Ascending aorta (tissue), 2 donors: ENCODE data around the gene CFAP74. TPM values are rescaled to one million over a fixed set of nuclear protein-coding genes. Genes with fewer than 3 reads are reported as not detected.

ENCODE experiments used
- DNase-seq, 2 donors: peaks; one replicate each; pipeline ENCODE4 v3.0.0-alpha.2; 2019; ENCODE audit warnings: low spot score in 2 of 2
- H3K27ac ChIP-seq, 2 donors: fragments of 200-600 bp; sonication (generic); one replicate each; pipeline ENCODE4 v1.5.1; 2016 to 2017; ENCODE audit warnings: mild to moderate bottlenecking in 1 of 2
- H3K27me3 ChIP-seq: fragments of 200-600 bp; sonication (generic); one replicate; pipeline ENCODE4 v1.5.1; 2017
- H3K36me3 ChIP-seq, 2 donors: fragments of 200-600 bp; sonication (generic); one replicate each; pipeline ENCODE4 v1.5.1; 2016
- H3K4me1 ChIP-seq, 2 donors: fragments of 200-600 bp; sonication (generic); one replicate each; pipeline ENCODE4 v1.5.1; 2016 to 2017; ENCODE audit warnings: mild to moderate bottlenecking in 1 of 2
- H3K4me3 ChIP-seq, 2 donors: fragments of 200-600 bp; sonication (generic); one replicate each; pipeline ENCODE4 v1.5.1; 2016 to 2017; ENCODE audit warnings: mild to moderate bottlenecking in 1 of 2
- H3K9me3 ChIP-seq, 2 donors: fragments of 200-600 bp; sonication (generic); one replicate each; pipeline ENCODE4 v1.5.1; 2016
- intact Hi-C: fragments of 100-400 bp; cut with DNase I; formaldehyde crosslinking; loops from one replicate; pipeline ENCODE4 v1.15.1; 2023
- total RNA-seq: library from RNA; depleted of rRNA; stranded (reverse); fragments of >200 nt; gene quantifications from one replicate; pipeline ENCODE4 v1.1.0, GENCODE V29; 2016
- TF ChIP-seq, protein P1 (sequence below), 3 experiments: fragments of 200-600 bp in 2 of 3; fragments of 450-650 bp in 1 of 3; sonication (generic) in 2 of 3; IDR thresholded peaks; one replicate each; pipeline ENCODE4 v1.5.1; 2016 to 2019; ENCODE audit warnings: antibody characterized with exemption in 3 of 3, mild to moderate bottlenecking in 1 of 3, moderate library complexity in 1 of 3

CFAP74 gene
- total RNA-seq, 1 donor from 2014 or later: not detected

DNA sequence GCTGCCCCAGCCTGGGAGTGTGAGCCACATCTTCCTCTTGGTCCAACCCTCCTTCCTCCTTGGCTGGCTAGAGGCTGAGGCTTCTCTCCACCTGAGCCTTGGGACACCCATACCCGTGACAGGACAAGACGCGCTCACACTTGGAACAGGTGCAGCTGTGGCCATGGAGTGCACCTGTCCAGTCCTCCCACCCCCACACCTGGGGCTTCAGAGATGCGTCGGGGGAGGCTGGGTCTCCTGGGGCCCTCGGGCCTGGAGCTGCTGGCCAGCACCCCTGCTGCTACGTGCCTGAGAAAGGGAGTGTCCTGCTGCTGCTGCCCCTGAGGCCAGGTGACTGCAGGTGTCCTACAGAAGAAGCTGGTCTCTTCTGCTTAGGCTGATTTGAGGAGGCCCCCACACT is 47.5 kb downstream of the CFAP74 start:
- Histone ChIP-seq H3K4me3 (no peak overlapping the region), H3K9me3 (no peaks in the 10 kb centered on the region), H3K27me3 (no peaks in the 10 kb centered on the region), H3K36me3 (no peaks in the 10 kb centered on the region), H3K4me1 (no peaks in the 10 kb centered on the region), H3K27ac (no peak overlapping the region)
- DNase-seq: no peak
- TF ChIP-seq, protein P1, sequence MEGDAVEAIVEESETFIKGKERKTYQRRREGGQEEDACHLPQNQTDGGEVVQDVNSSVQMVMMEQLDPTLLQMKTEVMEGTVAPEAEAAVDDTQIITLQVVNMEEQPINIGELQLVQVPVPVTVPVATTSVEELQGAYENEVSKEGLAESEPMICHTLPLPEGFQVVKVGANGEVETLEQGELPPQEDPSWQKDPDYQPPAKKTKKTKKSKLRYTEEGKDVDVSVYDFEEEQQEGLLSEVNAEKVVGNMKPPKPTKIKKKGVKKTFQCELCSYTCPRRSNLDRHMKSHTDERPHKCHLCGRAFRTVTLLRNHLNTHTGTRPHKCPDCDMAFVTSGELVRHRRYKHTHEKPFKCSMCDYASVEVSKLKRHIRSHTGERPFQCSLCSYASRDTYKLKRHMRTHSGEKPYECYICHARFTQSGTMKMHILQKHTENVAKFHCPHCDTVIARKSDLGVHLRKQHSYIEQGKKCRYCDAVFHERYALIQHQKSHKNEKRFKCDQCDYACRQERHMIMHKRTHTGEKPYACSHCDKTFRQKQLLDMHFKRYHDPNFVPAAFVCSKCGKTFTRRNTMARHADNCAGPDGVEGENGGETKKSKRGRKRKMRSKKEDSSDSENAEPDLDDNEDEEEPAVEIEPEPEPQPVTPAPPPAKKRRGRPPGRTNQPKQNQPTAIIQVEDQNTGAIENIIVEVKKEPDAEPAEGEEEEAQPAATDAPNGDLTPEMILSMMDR (IDR thresholded peaks at IDR 0.05): no peak
- intact Hi-C loops: no loop called here

DNA sequence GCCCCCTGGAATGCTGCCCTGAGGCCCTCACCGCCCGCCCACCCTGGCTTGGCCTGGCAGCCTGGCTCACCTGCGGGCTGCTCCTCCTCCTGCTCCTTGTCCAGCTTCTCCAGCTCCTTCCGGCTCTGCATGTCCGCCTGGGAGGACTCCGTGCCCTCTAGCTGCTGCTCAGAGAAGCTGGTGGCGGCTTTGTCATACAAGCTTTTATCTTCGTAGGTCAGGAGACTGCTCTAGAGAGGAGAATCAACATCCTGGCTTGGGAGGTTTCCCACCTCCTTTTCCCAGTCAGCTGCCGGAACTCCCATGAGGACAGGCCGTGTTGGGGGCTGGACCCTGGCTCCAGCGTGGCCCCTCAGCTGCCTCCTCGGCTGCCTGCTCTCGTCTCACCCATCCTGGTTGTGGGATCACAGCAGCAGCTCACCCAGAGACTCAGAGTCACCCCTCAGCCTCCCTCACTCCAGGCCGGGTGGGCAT is 47.9 kb downstream of the CFAP74 start:
- intact Hi-C loops: no loop called here
- DNase-seq: no peak

DNA sequence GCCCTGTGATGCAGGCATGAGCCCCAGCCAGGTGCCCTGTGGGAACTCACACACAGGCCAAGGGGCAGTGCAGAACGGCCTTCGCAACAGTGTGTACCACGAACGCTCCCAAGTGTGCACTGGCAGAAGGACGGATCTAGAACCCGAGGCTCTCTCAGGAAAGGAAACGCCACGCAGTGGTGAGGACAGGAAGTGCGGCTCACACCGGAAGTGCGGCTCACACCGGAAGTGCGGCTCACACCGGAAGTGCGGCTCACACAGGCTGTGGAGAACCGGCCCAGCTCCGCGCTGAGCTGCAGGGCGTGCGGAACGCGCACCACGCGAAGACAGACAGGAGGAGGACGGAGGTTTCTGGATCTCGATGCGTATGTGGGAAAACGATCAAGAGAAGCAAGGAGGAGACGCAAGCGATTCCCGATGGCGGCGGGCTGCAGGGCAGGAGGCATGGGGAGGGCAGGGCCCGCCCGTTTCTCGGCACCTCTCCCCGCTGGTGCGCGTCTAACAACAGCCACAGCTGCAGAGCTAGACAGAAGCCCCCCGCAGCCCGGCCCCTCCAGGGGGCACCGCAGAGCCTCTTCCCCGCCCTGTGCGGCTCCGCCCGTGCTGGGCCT is 48.6 kb downstream of the CFAP74 start:
- H3K27me3 ChIP-seq: no peaks in the 10 kb centered on the region
- H3K27ac ChIP-seq: no peak overlapping the region
- TF ChIP-seq, protein P1 (IDR thresholded peaks at IDR 0.05): no peak
- no peak for DNase-seq
- H3K4me3 ChIP-seq: no peak overlapping the region
- no peaks in the 10 kb centered on the region for H3K36me3 ChIP-seq
- H3K9me3 ChIP-seq: no peaks in the 10 kb centered on the region
- H3K4me1 ChIP-seq: no peaks in the 10 kb centered on the region
- intact Hi-C loops: no loop called here

More for the DNA sequence above, 47.9 kb downstream of the CFAP74 start:
- Histone ChIP-seq H3K27ac (no peak overlapping the region), H3K27me3 (no peaks in the 10 kb centered on the region), H3K4me3 (no peak overlapping the region), H3K9me3 (no peaks in the 10 kb centered on the region), H3K36me3 (no peaks in the 10 kb centered on the region), H3K4me1 (no peaks in the 10 kb centered on the region)
- TF ChIP-seq, protein P1 (IDR thresholded peaks at IDR 0.05): no peak

DNA sequence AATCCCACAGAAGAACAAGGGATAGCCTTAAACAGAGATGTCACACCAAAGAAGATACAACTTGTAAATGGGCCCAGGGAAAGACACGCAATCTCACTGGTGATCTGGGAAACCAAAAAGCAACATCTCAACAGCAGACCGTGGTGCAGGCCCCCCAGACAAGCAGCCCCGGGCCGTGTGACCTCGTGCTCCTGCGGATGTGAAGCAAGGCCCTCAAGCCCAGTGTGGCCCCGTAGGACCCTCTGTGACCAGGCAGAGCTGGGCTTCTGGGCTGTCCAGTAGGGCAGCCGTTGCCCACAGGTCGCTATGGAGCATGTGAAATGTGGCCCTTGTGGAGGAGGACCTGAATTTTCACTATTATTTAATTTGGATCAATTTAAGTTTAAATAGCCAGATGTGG is 49.6 kb downstream of the CFAP74 start:
- Histone ChIP-seq H3K9me3 (no peaks in the 10 kb centered on the region), H3K36me3 (no peaks in the 10 kb centered on the region), H3K4me3 (no peak overlapping the region), H3K27me3 (no peaks in the 10 kb centered on the region), H3K27ac (no peak overlapping the region), H3K4me1 (no peaks in the 10 kb centered on the region)
- TF ChIP-seq, protein P1 (IDR thresholded peaks at IDR 0.05): no peak
- DNase-seq: no peak
- intact Hi-C loops: no loop called here

DNA sequence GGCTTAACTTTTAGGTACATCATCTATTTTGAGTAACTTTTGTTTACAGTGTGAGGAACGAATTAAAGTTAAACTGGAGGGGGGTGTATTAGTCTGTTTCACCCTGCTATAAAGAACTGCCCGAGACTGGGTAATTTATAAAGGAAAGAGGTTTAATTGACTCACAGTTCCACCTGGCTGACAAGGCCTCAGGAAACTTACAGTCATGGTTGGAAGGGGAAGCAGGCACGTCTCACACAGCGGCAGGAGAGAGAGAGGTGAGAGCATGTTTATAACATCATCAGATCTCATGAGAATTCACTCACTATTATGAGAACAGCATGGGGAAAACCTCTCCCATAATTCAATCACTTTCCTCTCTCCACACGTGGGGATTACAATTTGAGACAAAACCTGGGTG is 52.6 kb downstream of the CFAP74 start:
- Histone ChIP-seq H3K36me3 (no peaks in the 10 kb centered on the region), H3K4me1 (no peaks in the 10 kb centered on the region), H3K27me3 (no peaks in the 10 kb centered on the region), H3K9me3 (no peaks in the 10 kb centered on the region), H3K27ac (no peak overlapping the region), H3K4me3 (no peak overlapping the region)
- TF ChIP-seq, protein P1 (IDR thresholded peaks at IDR 0.05): no peak
- no peak for DNase-seq
- intact Hi-C loops: no loop called here
